ENCODE measurements around the gene HINFP. TPM values are rescaled to one million over a fixed set of nuclear protein-coding genes. Genes with fewer than 3 reads are reported as not detected.

Gene HINFP
- total RNA-seq, 4 donors from 2014 or later = 13.5 to 27.6 (median 15.4) TPM

- Histone ChIP-seq H3K4me1 (peaks cover 0 to 7% of the 10 kb centered on the region in 2 donors), H3K27ac (no peak overlapping the region), H3K9me3 (no peaks in the 10 kb centered on the region), H3K4me3 (no peak overlapping the region), H3K36me3 (no peaks in the 10 kb centered on the region), H3K27me3 (no peaks in the 10 kb centered on the region)
- TF ChIP-seq POLR2A (IDR thresholded peaks at IDR 0.05) = no peak
- DNase-seq = no peak
- intact Hi-C loops (cut with DNase I; ENCODE audit: low total_unique reads) = no loop called here
Measured at GRCh38 chr11:119147604-119148333, 26.4 kb downstream of the HINFP start.

GRCh38 chr11:119148720-119149017 is 27.3 kb downstream of the HINFP start:
- H3K27ac ChIP-seq = no peak overlapping the region
- TF ChIP-seq POLR2A (IDR thresholded peaks at IDR 0.05) (no peak), CTCF (IDR thresholded peaks at IDR 0.05) (no peak)
- peaks cover 0 to 7% of the 10 kb centered on the region in 2 donors for H3K4me1 ChIP-seq
- no peaks in the 10 kb centered on the region for H3K27me3 ChIP-seq
- no peaks in the 10 kb centered on the region for H3K36me3 ChIP-seq
- H3K4me3 ChIP-seq = peak overlapping the region; percentile 32 to 50
- DNase-seq = no peak
- H3K9me3 ChIP-seq = no peaks in the 10 kb centered on the region
- intact Hi-C loops (cut with DNase I; ENCODE audit: low total_unique reads) = no loop called here

- Histone ChIP-seq H3K9me3 (no peaks in the 10 kb centered on the region), H3K4me1 (peaks cover 0 to 7% of the 10 kb centered on the region in 2 donors), H3K4me3 (peak within 1 kb of the TSS; percentile 32 to 50), H3K36me3 (no peaks in the 10 kb centered on the region), H3K27me3 (no peaks in the 10 kb centered on the region), H3K27ac (no peak within 1 kb of the TSS)
- intact Hi-C loops (cut with DNase I; ENCODE audit: low total_unique reads) = no loop called here
- TF ChIP-seq CTCF (IDR thresholded peaks at IDR 0.05) (no peak), POLR2A (IDR thresholded peaks at IDR 0.05) (no peak)
- DNase-seq = no peak
Measured at GRCh38 chr11:119149018-119149785, 27.8 kb downstream of the HINFP start, which contains the start of gene ABCG4. TSS of gene ABCG4 (plus strand) at chr11:119149052. CDS start at chr11:119149966, 914 bp downstream.

- no peak for TF ChIP-seq POLR2A (IDR thresholded peaks at IDR 0.05)
- TF ChIP-seq CTCF (IDR thresholded peaks at IDR 0.05) = no peak
- intact Hi-C loops (cut with DNase I; ENCODE audit: low total_unique reads) = no loop called here
Measured at GRCh38 chr11:119149786-119150275, 28.5 kb downstream of the HINFP start.

GRCh38 chr11:119152043-119152442 is 30.7 kb downstream of the HINFP start:
- intact Hi-C loops (cut with DNase I; ENCODE audit: low total_unique reads) = no loop called here
- no peak overlapping the region for H3K4me3 ChIP-seq
- TF ChIP-seq POLR2A (IDR thresholded peaks at IDR 0.05) (no peak), CTCF (IDR thresholded peaks at IDR 0.05) (no peak)
- H3K9me3 ChIP-seq = no peaks in the 10 kb centered on the region
- peaks cover 0 to 7% of the 10 kb centered on the region in 2 donors for H3K4me1 ChIP-seq
- H3K27ac ChIP-seq = no peak overlapping the region
- no peaks in the 10 kb centered on the region for H3K27me3 ChIP-seq
- no peak for DNase-seq
- H3K36me3 ChIP-seq = no peaks in the 10 kb centered on the region

More at GRCh38 chr11:119149786-119150275, 28.5 kb downstream of the HINFP start:
- peaks cover 0 to 7% of the 10 kb centered on the region in 2 donors for H3K4me1 ChIP-seq
- H3K4me3 ChIP-seq = peak overlapping the region; percentile 32 to 50
- no peaks in the 10 kb centered on the region for H3K9me3 ChIP-seq
- H3K27ac ChIP-seq = no peak overlapping the region
- H3K36me3 ChIP-seq = no peaks in the 10 kb centered on the region
- H3K27me3 ChIP-seq = no peaks in the 10 kb centered on the region
- DNase-seq = no peak
